ENCODE results near the gene AP1M2. TPM values are rescaled to one million over a fixed set of nuclear protein-coding genes. Genes with fewer than 3 reads are reported as not detected.

Gene AP1M2
- polyA plus RNA-seq, 2 of the 4 experiments (the other 2 are of a cell fraction) = 17.4 to 53.1 TPM

DNA sequence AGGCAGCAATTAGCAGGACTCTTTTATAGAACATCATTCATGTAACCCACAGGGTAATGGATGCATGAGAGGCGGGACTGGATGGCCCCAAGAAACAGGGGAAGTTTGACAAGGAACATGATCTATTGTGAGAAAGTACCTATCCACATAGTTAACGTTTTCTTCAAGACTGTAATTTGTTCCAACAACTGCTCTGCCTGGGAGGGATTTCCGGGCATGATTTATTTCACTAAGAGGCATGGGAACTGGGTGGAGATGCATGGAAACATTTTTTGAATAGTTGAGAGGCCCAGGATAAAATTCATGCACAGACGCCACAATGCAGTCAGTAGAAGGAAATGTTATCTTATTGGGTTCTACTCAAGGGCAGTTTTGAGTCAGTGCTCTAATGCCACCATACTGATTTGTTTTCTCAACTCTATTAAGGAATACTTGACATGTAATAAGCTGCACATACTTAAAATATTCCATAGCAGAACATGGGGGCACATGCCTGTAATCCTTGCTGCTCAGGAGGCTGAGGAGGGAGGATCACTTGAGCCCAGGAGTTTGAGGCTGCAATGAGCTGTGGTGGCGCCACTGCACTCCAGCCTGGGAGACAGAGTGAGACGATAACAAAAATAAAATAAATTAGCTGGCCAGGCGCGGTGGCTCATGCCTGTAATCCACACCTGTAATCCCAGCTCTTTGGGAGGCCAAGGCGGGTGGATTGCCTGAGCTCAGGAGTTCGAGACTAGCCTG, 53.3 kb downstream of the AP1M2 start:
- no peaks in the 10 kb centered on the region for H3K9me3 ChIP-seq
- no peak for ATAC-seq
- no peaks in the 10 kb centered on the region for H3K4me1 ChIP-seq
- H3K4me3 ChIP-seq = no peak overlapping the region
- FAIRE-seq = no peak
- WGBS (ENCODE audit: missing lambda C conversion rate) = 68% methylated on average over 10 of the region's 10 CpGs
- no peak overlapping the region for H3K4me2 ChIP-seq
- TF ChIP-seq, protein P1, sequence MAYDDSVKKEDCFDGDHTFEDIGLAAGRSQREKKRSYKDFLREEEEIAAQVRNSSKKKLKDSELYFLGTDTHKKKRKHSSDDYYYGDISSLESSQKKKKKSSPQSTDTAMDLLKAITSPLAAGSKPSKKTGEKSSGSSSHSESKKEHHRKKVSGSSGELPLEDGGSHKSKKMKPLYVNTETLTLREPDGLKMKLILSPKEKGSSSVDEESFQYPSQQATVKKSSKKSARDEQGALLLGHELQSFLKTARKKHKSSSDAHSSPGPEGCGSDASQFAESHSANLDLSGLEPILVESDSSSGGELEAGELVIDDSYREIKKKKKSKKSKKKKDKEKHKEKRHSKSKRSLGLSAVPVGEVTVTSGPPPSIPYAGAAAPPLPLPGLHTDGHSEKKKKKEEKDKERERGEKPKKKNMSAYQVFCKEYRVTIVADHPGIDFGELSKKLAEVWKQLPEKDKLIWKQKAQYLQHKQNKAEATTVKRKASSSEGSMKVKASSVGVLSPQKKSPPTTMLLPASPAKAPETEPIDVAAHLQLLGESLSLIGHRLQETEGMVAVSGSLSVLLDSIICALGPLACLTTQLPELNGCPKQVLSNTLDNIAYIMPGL (CRISPR knock-in tag; IDR thresholded peaks at IDR 0.05; ENCODE audit: borderline replicate concordance) = no peak
- TF ChIP-seq EHF (CRISPR knock-in tag; IDR thresholded peaks at IDR 0.05) (no peak), TFCP2L1 (CRISPR knock-in tag; IDR thresholded peaks at IDR 0.05) (no peak), RAD21 (conservative IDR thresholded peaks at IDR 0.05 in 1 of 2, IDR thresholded peaks at IDR 0.05 in 1 of 2) (no peak), ZC3H11A (IDR thresholded peaks at IDR 0.05) (no peak), MAZ (IDR thresholded peaks at IDR 0.05; ENCODE audit: borderline replicate concordance, low read depth, low read length) (no peak), PHF8 (IDR thresholded peaks at IDR 0.05; ENCODE audit: borderline replicate concordance, low read depth) (no peak), HDAC2 (IDR thresholded peaks at IDR 0.05) (no peak), RCOR1 (IDR thresholded peaks at IDR 0.05; ENCODE audit: low read depth, low read length) (no peak), RFX5 (IDR thresholded peaks at IDR 0.05) (no peak), EHMT2 (IDR thresholded peaks at IDR 0.05; ENCODE audit: low read depth) (no peak), ESRRA (IDR thresholded peaks at IDR 0.05; ENCODE audit: borderline replicate concordance, low read length) (no peak), HEYL (CRISPR knock-in tag; IDR thresholded peaks at IDR 0.05) (no peak), CBX2 (IDR thresholded peaks at IDR 0.05; ENCODE audit: borderline replicate concordance, low read depth) (no peak), CBX8 (IDR thresholded peaks at IDR 0.05) (no peak), KDM5A (IDR thresholded peaks at IDR 0.05) (no peak), HOXB13 (CRISPR knock-in tag; IDR thresholded peaks at IDR 0.05; ENCODE audit: low read depth) (no peak)
- TF ChIP-seq, protein P2, sequence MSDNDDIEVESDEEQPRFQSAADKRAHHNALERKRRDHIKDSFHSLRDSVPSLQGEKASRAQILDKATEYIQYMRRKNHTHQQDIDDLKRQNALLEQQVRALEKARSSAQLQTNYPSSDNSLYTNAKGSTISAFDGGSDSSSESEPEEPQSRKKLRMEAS (IDR thresholded peaks at IDR 0.05) = no peak
- TF ChIP-seq, protein P3, sequence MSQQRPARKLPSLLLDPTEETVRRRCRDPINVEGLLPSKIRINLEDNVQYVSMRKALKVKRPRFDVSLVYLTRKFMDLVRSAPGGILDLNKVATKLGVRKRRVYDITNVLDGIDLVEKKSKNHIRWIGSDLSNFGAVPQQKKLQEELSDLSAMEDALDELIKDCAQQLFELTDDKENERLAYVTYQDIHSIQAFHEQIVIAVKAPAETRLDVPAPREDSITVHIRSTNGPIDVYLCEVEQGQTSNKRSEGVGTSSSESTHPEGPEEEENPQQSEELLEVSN (IDR thresholded peaks at IDR 0.05; ENCODE audit: borderline replicate concordance, low read depth) = no peak
- peak in 1 of 2 experiments; percentile 29 for DNase-seq (ENCODE audit: low read depth in 1 of 2, low spot score in 1 of 2)
- ChIA-PET POLR2A (no interaction called here), CTCF (interaction anchor here (1.2 kb wide), 1 partner anchor 23 kb away, joined by 5 read pairs; no protein-coding TSS in a partner anchor)
- no peak overlapping the region for H3K27ac ChIP-seq

DNA sequence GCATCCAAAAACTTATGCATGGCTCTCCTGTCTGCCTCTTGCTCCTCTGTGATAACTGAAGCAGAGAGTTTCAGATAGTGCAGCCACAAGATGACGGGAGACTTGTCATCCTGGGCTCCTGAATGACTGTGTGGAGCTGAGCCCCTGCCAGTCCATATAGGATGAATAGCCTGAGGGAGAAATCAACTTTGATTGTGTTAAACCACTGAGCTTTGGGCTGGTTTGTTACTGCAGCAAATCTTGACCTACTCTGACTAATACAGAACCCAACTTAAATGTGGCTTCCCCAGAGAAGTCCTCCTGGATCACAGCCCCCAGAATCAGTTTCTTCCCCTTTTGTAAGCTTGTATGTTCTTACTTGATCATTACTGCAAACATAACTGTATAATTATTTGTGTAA, 54.7 kb downstream of the AP1M2 start:
- Histone ChIP-seq H3K27ac (no peak overlapping the region), H3K4me3 (no peak overlapping the region), H3K4me1 (no peaks in the 10 kb centered on the region), H3K4me2 (no peak overlapping the region), H3K9me3 (no peaks in the 10 kb centered on the region)
- no peak for DNase-seq (ENCODE audit: low read depth in 1 of 2, low spot score in 1 of 2)
- TF ChIP-seq, protein P4, sequence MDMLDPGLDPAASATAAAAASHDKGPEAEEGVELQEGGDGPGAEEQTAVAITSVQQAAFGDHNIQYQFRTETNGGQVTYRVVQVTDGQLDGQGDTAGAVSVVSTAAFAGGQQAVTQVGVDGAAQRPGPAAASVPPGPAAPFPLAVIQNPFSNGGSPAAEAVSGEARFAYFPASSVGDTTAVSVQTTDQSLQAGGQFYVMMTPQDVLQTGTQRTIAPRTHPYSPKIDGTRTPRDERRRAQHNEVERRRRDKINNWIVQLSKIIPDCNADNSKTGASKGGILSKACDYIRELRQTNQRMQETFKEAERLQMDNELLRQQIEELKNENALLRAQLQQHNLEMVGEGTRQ (IDR thresholded peaks at IDR 0.05) = no peak
- TF ChIP-seq HOXA7 (CRISPR knock-in tag; IDR thresholded peaks at IDR 0.05) (no peak), HOXB13 (CRISPR knock-in tag; IDR thresholded peaks at IDR 0.05; ENCODE audit: low read depth) (no peak), FOXS1 (CRISPR knock-in tag; IDR thresholded peaks at IDR 0.05) (no peak), PHF8 (IDR thresholded peaks at IDR 0.05; ENCODE audit: borderline replicate concordance, low read depth) (no peak), RCOR1 (IDR thresholded peaks at IDR 0.05; ENCODE audit: low read depth, low read length) (no peak), RARB (CRISPR knock-in tag; IDR thresholded peaks at IDR 0.05) (no peak), MYC (IDR thresholded peaks at IDR 0.05; ENCODE audit: borderline replicate concordance, low read length) (no peak), NPAS2 (CRISPR knock-in tag; IDR thresholded peaks at IDR 0.05; ENCODE audit: borderline replicate concordance) (no peak), TFCP2L1 (CRISPR knock-in tag; IDR thresholded peaks at IDR 0.05) (no peak), CHD4 (IDR thresholded peaks at IDR 0.05; ENCODE audit: borderline replicate concordance) (no peak), MAFK (IDR thresholded peaks at IDR 0.05; ENCODE audit: partially characterized antibody) (no peak), ZNF302 (CRISPR knock-in tag; IDR thresholded peaks at IDR 0.05) (no peak), CHD2 (IDR thresholded peaks at IDR 0.05; ENCODE audit: low read length, partially characterized antibody) (no peak), ESRRA (IDR thresholded peaks at IDR 0.05; ENCODE audit: borderline replicate concordance, low read length) (no peak)
- TF ChIP-seq, protein P2 (IDR thresholded peaks at IDR 0.05) = no peak
- TF ChIP-seq, protein P3 (IDR thresholded peaks at IDR 0.05; ENCODE audit: borderline replicate concordance, low read depth) = no peak
- TF ChIP-seq, protein P5, sequence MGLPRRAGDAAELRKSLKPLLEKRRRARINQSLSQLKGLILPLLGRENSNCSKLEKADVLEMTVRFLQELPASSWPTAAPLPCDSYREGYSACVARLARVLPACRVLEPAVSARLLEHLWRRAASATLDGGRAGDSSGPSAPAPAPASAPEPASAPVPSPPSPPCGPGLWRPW (IDR thresholded peaks at IDR 0.05) = no peak
- no peak for ATAC-seq
- no CpG with 5 or more reads among the region's 1 CpG for WGBS (ENCODE audit: missing lambda C conversion rate)
- CTCF ChIA-PET = interaction anchor here (0.6 to 1.5 kb wide), 3 partner anchors 13 to 58 kb away, joined by 3 to 5 read pairs (median 3); no protein-coding TSS in a partner anchor
- POLR2A ChIA-PET = no interaction called here
- no peak for FAIRE-seq
